ENCODE results near the gene MYRIP. TPM values are rescaled to one million over a fixed set of nuclear protein-coding genes. Genes with fewer than 3 reads are reported as not detected.

Gene MYRIP
- total and polyA plus RNA-seq, 11 donors: 0.42 to 2.2 (median 0.90) TPM

- DNase-seq (no peak), ATAC-seq (no peak)
- H3K4me1 ChIP-seq: peaks cover 0 to 14% (median 0%) of the 10 kb centered on the region in 12 donors
Observed at GRCh38 chr3:40169983-40170382, 360.6 kb downstream of the MYRIP start.

GRCh38 chr3:40170395-40170794 lies 361.0 kb downstream of the MYRIP start:
- H3K27me3 ChIP-seq: no peaks in the 10 kb centered on the region
- H3K36me3 ChIP-seq: no peaks in the 10 kb centered on the region
- H3K4me3 ChIP-seq: no peak overlapping the region
- 87 to 97% (median 93%) methylated on average over 1 of the region's 1 CpG for WGBS, 4 donors
- no peaks in the 10 kb centered on the region for H3K9me3 ChIP-seq
- H3K4me1 ChIP-seq: peaks cover 0 to 14% (median 0%) of the 10 kb centered on the region in 12 donors
- TF ChIP-seq, protein P1, sequence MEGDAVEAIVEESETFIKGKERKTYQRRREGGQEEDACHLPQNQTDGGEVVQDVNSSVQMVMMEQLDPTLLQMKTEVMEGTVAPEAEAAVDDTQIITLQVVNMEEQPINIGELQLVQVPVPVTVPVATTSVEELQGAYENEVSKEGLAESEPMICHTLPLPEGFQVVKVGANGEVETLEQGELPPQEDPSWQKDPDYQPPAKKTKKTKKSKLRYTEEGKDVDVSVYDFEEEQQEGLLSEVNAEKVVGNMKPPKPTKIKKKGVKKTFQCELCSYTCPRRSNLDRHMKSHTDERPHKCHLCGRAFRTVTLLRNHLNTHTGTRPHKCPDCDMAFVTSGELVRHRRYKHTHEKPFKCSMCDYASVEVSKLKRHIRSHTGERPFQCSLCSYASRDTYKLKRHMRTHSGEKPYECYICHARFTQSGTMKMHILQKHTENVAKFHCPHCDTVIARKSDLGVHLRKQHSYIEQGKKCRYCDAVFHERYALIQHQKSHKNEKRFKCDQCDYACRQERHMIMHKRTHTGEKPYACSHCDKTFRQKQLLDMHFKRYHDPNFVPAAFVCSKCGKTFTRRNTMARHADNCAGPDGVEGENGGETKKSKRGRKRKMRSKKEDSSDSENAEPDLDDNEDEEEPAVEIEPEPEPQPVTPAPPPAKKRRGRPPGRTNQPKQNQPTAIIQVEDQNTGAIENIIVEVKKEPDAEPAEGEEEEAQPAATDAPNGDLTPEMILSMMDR (IDR thresholded peaks at IDR 0.05): no peak
- no peak for TF ChIP-seq POLR2A (IDR thresholded peaks at IDR 0.05)
- intact Hi-C loops (cut with DNase I): loop anchor here in 5 of 10 donors (10.0 kb wide), 3 partner anchors 356 to 726 kb away; no protein-coding TSS in a partner anchor
- no peak for DNase-seq
- no peak for ATAC-seq
- H3K27ac ChIP-seq: no peak overlapping the region

More at GRCh38 chr3:40169983-40170382, 360.6 kb downstream of the MYRIP start:
- Histone ChIP-seq H3K9me3 (no peaks in the 10 kb centered on the region), H3K4me3 (no peak overlapping the region), H3K36me3 (no peaks in the 10 kb centered on the region), H3K27ac (no peak overlapping the region), H3K27me3 (no peaks in the 10 kb centered on the region)
- intact Hi-C loops (cut with DNase I): loop anchor here in 5 of 10 donors (10.0 kb wide), 3 partner anchors 355 to 725 kb away; no protein-coding TSS in a partner anchor
- 77 to 87% (median 81%) methylated on average over 5 of the region's 5 CpGs for WGBS, 4 donors
- TF ChIP-seq, protein P1 (IDR thresholded peaks at IDR 0.05): no peak
- TF ChIP-seq POLR2A (IDR thresholded peaks at IDR 0.05): no peak

GRCh38 chr3:40172560-40172959 lies 363.2 kb downstream of the MYRIP start:
- no peak overlapping the region for H3K4me3 ChIP-seq
- no peaks in the 10 kb centered on the region for H3K36me3 ChIP-seq
- ATAC-seq (no peak), DNase-seq (no peak)
- peaks cover 0 to 14% (median 0%) of the 10 kb centered on the region in 12 donors for H3K4me1 ChIP-seq
- no peak overlapping the region for H3K27ac ChIP-seq
- TF ChIP-seq, protein P1 (IDR thresholded peaks at IDR 0.05): no peak
- TF ChIP-seq POLR2A (IDR thresholded peaks at IDR 0.05): no peak
- no peaks in the 10 kb centered on the region for H3K9me3 ChIP-seq
- 74 to 91% (median 87%) methylated on average over 1 of the region's 1 CpG for WGBS, 4 donors
- no peaks in the 10 kb centered on the region for H3K27me3 ChIP-seq
- intact Hi-C loops (cut with DNase I): loop anchor here in 5 of 10 donors (10.0 kb wide), 3 partner anchors 358 to 728 kb away; no protein-coding TSS in a partner anchor

DNA sequence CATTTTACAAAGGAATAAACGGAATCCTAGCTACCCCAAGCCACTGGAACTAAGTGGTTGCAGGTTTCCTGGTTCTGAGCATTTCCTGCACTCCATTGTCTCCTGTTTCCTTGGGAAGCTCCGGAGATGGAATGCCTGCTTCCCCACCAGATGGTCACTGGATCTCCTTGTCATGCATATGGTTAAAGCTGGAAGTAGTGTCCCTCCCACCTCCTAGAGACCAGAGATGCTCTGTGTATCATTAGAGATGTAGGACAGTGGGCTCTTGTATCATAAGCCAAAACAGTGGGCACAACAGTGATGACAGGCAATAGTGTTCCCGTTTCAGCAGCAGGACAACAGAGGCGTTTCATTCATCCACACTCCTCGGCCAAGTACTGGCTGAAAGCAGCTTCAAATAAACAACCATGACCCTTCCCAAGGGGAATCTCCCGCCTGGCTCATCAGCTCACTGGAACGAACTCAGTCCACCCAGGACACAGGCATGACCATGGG lies 363.9 kb downstream of the MYRIP start:
- Histone ChIP-seq H3K4me3 (no peak overlapping the region), H3K27ac (no peak overlapping the region), H3K4me1 (peaks cover 0 to 14% (median 0%) of the 10 kb centered on the region in 12 donors), H3K9me3 (no peaks in the 10 kb centered on the region), H3K36me3 (no peaks in the 10 kb centered on the region), H3K27me3 (no peaks in the 10 kb centered on the region)
- intact Hi-C loops (cut with DNase I): loop anchor here in 5 of 10 donors (10.0 kb wide), 3 partner anchors 358 to 728 kb away; no protein-coding TSS in a partner anchor
- 33 to 53% (median 44%) methylated on average over 6 to 7 of the region's 7 CpGs for WGBS, 4 donors
- peak in 1 of 4 donors; percentile 56 for ATAC-seq
- DNase-seq: no peak
- TF ChIP-seq POLR2A (IDR thresholded peaks at IDR 0.05): no peak
- TF ChIP-seq, protein P1 (IDR thresholded peaks at IDR 0.05): no peak
